Panc1 (cell line): ENCODE results near the gene ABLIM2.

Experiments
- CTCF ChIP-seq: fragments of 450-650 bp; IDR thresholded peaks from 2 replicates; pipeline ENCODE4 v1.5.1; 2017; ENCODE audit warnings: mild to moderate bottlenecking
- POLR2AphosphoS5 ChIP-seq: IDR thresholded peaks from 2 replicates; pipeline ENCODE4 v1.6.1; 2012; ENCODE audit warnings: mild to moderate bottlenecking, low read depth, low read length, moderate library complexity
- REST ChIP-seq, 2 experiments: IDR thresholded peaks; 2 replicates each; pipeline ENCODE4 v1.6.1; 2011 to 2012; ENCODE audit warnings: low read depth in 2 of 2, control low read depth in 1 of 2, low read length in 1 of 2, mild to moderate bottlenecking in 1 of 2, moderate library complexity in 1 of 2; ENCODE audit not compliant: insufficient read depth in 1 of 2
- SIN3A ChIP-seq: IDR thresholded peaks from 2 replicates; pipeline ENCODE4 v1.6.1; 2012; ENCODE audit warnings: low read depth, mild to moderate bottlenecking, low read length, moderate library complexity, borderline replicate concordance; ENCODE audit not compliant: insufficient read depth
- TCF7L2 ChIP-seq: IDR thresholded peaks from 2 replicates; pipeline ENCODE4 v1.6.1; 2011; ENCODE audit warnings: mild to moderate bottlenecking, low read depth, low read length, inconsistent platforms

- no peak for TF ChIP-seq SIN3A
- no peak for TF ChIP-seq POLR2AphosphoS5
- TF ChIP-seq CTCF = no peak
- no peak for TF ChIP-seq REST (IDR thresholded peaks at IDR 0.05; ENCODE audit: insufficient read depth in 1 of 2, low read depth in 2 of 2, low read length in 1 of 2)
- no peak for TF ChIP-seq TCF7L2
These were observed 194.9 kb downstream of the ABLIM2 start for GRCh38 chr4:7963691-7964090.
